HG03159 (cell line): ENCODE results near the gene GBX2.
"Not testable (repeated sequence)": the region's sequence is repeated elsewhere in the genome, so short reads cannot be mapped to it uniquely, and the experiment has no call there.

Source experiments
- ATAC-seq: cut with Tn5 transposase; IDR thresholded peaks from one replicate; pipeline ENCODE4 v1.9.1; 2021; ENCODE audit warnings: mild to moderate bottlenecking, moderate library complexity; ENCODE audit not compliant: unreplicated experiment

The GBX2 gene

GRCh38 chr2:236156860-236157194 lies 11.4 kb downstream of the GBX2 start:
- no peak for ATAC-seq

- ATAC-seq, result no peak
Observed at GRCh38 chr2:236156095-236156859, 11.9 kb downstream of the GBX2 start.

GRCh38 chr2:236155406-236155805 lies 12.8 kb downstream of the GBX2 start:
- no peak for ATAC-seq

- no peak for ATAC-seq
Observed at GRCh38 chr2:236146436-236146835, 21.8 kb downstream of the GBX2 start.

- no peak for ATAC-seq
Observed at GRCh38 chr2:236143811-236144210, 24.4 kb downstream of the GBX2 start.

- not testable (repeated sequence) for ATAC-seq
Observed at GRCh38 chr2:236141616-236142015, 26.6 kb downstream of the GBX2 start.

- ATAC-seq, result no peak
Observed at GRCh38 chr2:236137066-236137465, 31.1 kb downstream of the GBX2 start.

- ATAC-seq, result no peak
Observed at GRCh38 chr2:236136538-236136937, 31.6 kb downstream of the GBX2 start.

- ATAC-seq, result no peak
Observed at GRCh38 chr2:236133410-236134012, 34.7 kb downstream of the GBX2 start.

- ATAC-seq, result no peak
Observed at GRCh38 chr2:236131073-236131692, 37.0 kb downstream of the GBX2 start.

- no peak for ATAC-seq
Observed at GRCh38 chr2:236130349-236130998, 37.7 kb downstream of the GBX2 start.

- ATAC-seq, result no peak
Observed at GRCh38 chr2:236129935-236130334, 38.3 kb downstream of the GBX2 start.

GRCh38 chr2:236128321-236128720 lies 39.9 kb downstream of the GBX2 start:
- ATAC-seq, result no peak

- ATAC-seq, result no peak
Observed at GRCh38 chr2:236127010-236127409, 41.2 kb downstream of the GBX2 start.

- no peak for ATAC-seq
Observed at GRCh38 chr2:236125541-236125940, 42.6 kb downstream of the GBX2 start.

- no peak for ATAC-seq
Observed at GRCh38 chr2:236124182-236124893, 43.8 kb downstream of the GBX2 start.

GRCh38 chr2:236123716-236124115 lies 44.5 kb downstream of the GBX2 start:
- ATAC-seq, result no peak

GRCh38 chr2:236122236-236122635 lies 46.0 kb downstream of the GBX2 start:
- ATAC-seq, result no peak

GRCh38 chr2:236121546-236121945 lies 46.6 kb downstream of the GBX2 start:
- ATAC-seq, result no peak

GRCh38 chr2:236120829-236121228 lies 47.4 kb downstream of the GBX2 start:
- ATAC-seq, result no peak

GRCh38 chr2:236120141-236120601 lies 48.0 kb downstream of the GBX2 start:
- no peak for ATAC-seq
